DMS53 (cell line): ENCODE results near the gene TRERF1.

Source experiments
- DNase-seq: peaks from one replicate; lab custom pipeline; 2025; lab: John Stamatoyannopoulos, UW

The TRERF1 gene

DNA sequence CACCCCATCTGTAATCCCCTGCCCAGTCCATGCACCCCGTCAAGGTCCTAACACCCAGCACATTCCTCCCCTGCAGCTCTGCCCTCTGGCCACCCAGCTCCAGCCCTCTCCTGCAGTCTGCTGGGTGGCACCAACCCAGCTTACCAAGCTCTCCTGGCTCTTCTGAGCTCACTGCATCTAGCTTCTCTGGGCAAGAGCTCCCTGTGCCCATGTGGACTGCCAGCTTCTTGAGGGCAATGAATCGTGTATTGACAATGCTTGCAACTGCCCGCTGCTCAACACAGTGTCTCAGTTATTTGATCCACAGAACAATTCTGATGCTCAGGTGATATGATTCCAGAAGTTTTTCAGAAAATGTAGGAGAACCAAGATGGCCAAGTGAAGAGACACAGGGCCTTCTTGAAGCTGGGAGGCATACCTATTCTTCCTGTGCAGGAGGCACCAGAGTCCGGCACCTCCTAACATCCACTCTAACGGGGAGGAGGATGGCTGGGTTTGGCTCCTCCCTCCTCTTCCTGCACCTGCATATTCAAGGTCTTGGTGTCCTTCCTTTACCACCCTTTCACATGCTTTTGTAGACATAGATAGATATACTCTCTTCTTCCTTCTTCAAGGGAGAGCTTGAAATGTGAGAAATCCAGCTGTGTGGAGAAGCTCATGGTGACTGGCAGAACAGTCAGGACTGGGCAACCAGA, 85.6 kb downstream of the TRERF1 start:
- no peak for DNase-seq

DNA sequence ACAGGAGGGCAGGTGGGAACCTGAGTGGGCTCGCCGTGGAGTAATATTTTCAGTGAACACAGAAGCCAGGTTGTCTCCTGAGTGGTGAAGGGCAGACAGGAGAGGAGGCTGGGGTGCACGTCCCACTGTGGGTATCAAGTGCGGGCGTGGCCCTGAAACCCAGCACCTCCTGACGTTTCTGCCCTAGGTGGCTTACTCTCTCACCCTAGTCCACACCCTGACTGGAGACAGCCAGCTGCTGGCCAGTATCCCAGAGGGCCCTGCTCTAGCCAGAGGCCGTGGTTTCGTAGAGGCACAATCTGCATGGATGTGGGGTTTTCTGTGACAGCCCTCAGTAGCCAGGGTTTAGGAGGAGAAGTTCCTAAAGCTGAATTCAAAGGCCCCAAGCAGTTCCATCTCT, 86.7 kb downstream of the TRERF1 start:
- DNase-seq = no peak

DNA sequence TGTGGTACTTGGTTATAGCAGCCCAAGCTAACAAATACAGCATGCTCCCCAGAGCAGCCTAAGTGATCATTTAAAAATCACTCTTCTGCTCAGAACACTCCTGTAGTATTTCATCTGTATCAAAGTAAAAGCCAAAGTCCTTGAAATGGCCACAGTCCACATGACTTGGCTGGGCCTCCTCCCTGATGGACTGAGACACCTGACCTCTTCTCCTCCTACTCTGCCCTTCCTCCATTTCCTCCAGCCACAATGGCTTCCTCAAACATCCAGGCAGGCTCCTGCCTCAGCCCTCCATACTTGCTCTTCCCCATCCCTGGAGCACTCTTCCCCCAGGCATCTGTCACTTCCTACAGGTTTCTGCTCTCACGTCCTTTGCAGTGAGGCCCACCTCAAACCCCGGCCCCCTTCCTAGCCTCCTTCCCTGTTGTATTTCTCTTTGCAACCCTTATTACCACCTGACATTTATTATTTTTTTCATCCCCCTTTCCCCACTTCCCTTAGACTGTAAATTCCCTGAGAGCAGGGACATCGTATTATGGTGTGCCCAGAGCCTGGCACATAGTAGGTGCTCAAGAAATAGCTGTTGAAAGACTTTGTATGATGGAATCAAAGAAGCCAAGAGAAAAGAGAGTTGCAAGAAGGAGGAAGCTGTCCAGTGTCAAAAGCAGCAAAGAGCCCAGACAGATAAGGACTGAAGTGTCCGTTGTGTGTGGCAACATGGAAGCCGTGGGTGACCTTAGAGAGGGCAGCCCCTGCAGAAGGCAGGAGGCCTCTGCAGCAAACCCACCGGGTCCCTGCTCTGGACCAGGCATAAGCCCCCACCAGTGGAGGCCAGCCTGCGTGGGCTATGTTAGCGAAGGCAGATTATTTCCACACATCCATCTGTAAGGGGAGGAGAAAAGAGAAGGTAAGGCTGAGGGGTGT, 87.5 kb downstream of the TRERF1 start:
- peak; percentile 46 for DNase-seq

DNA sequence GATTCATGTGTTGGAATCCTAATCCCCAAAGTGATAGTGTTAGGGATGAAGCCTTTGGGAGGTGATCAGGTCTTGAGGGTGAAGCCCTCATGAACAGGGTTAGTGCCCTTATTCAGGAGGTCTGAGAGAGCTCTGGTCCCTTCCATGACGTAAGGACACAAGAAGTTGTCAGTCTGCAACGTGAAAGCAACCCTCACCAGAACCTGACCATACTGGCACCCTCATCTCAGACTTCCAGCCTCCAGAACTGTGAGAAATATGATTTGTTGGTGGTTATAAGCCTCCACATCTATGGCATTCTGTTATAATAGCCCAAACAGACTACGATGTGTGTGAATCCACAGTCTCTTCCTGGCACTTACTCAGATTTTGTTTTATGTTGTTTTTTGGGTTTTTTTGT, 90.7 kb downstream of the TRERF1 start:
- no peak for DNase-seq

DNA sequence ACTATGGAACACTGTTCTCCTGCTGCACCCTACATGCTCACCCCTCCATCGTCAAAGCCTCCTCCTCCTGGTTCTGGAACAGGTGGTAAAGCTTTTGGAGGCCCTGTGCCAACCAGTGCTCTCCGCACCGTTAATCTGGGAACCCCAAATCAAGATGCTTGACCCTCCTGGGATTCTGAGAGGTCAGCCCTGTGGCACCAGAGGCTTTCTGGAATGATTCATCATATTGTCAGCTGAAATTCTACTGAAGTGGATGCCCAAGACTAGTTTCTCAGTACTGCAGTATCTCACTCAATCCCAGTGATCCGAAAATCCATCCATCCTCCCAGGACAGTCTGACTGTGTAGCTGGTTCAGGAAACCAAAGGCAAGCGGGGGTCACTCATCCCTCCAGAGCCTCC, 92.7 kb downstream of the TRERF1 start:
- DNase-seq = no peak

DNA sequence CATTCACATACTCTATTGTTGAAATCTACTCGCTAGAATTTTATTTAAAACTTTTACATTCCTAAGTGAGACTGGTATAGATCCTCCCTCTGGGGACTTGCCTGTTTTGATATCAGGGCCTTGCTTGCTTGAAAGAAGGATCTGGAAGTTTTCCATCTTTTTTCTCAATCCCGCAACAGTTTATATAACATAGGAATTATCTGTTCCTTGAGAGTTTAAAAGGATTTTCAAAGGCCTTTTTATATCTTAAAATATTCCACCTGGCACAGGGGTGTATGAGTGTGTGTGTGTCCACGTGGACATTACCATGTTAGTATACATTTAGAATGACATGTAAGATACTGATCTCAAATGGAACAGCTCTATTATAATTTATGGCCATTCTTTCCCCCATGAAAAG, 96.3 kb downstream of the TRERF1 start:
- no peak for DNase-seq

DNA sequence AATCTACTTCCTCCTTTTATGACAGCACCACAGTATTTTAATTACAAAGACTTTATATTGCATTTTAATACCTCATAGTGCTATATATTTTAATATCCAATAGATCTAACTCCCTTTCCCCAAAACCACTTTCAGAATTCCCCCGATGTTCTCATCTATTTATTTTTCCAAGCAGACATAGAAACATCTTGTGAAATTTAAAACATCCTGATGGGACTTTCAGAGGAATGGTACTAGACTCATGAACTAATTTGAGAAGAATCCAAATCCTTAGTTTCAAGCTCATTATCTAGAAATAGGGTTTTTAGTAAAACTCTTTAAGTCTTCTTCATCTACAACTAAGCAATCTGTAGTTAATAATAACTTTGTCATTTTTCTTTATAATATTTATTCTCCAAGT, 97.0 kb downstream of the TRERF1 start:
- no peak for DNase-seq

DNA sequence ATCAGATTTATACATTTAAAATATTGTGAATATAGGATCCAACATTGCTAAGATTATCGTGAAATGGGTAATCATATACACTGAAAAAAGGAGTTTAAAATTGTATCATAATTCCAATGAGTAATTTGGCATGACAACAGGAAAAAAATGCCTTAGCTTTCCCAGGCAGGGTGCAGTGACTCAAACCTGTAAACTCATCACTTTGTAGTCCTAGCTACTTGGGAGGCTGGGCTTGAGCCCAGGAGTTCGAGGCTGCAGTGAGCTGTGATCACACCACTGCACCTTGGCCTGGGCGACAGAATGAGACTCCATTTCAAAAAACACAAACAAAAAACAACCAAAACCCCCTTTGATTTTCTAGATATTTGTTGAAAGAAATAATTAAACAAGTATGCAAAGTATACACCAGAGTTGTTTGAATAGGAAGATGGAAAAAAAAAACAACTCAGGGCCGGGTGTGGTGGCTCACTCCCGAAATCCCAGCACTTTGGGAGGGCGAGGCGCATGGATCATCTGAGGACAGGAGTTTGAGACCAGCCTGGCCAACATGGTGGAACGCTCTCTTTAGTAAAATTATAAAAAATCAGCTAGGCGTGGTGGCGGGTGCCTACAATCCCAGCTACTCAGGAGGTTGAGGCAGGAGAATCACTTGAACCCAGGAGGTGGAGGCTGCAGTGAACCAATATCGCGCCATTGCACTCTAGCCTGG, 98.7 kb downstream of the TRERF1 start:
- no peak for DNase-seq

DNA sequence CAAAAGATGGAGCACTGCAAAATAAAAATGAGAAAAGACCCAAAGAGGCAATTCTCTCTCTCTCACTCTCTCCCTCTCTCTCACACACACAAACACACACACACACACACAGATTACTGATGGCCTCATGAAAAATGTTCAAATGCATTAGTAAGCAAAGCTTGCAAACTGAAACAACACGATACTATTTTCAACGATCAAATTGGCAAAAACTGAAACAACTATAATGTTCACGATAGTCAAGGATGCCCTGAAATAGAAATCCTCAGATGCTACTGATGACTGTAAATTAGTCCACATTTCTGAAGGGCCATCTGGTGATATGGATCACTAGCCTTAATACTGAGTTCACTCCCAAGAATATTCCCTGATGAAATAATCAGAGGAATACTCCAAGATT, 100.8 kb downstream of the TRERF1 start:
- DNase-seq = no peak

DNA sequence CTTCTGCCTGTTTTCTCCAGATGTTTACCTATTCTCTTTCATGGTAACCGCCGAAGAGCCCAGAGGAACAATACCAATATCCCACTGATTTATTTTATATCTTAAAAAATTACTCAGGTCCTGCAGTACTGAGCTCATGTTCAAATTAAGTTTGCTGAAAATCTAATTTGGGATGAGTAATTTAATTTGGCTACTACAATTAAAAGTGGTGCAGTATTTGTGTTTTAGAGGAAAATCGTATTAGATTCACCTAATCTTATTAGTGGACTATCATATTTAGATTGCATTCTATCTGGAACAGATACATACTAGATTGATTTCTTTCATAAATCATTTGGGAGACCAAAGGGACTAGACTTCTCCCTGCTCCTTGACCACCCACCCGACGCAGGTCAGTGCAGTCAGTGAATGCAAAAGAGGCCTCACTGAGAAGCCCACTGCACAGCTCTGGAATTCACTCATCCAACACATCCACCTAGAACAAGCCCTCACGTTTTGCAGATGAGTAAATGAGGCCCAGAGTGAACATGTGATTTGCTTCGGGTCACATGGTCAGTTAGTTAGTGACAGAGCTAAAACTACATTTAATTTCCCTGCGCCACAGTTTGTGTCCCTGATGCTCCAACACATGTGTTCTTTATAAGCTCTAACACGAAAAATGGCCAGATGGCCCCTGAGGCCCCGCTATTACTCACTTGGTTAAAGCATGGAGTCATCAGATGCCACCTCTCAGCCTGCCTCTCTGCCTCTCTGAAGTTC, 101.8 kb downstream of the TRERF1 start:
- DNase-seq = no peak

DNA sequence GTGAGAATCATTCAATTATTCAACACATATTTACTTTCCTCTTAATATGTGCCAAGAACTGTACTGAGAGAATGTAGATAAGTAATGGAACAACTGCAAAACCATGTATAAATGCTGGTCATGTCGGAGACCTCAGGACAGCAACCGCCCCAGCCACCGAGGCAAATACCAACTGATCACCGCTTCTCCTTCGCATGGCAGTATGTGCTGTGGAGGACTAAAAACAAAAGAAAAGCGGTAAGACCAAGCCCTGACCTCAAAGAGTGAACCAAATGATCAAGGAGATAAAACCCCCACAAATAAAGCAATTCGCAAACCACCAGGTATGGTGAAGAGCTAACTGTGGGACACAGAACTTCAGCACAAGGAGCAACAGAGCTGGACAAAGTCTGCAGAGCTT, 104.3 kb downstream of the TRERF1 start:
- no peak for DNase-seq

DNA sequence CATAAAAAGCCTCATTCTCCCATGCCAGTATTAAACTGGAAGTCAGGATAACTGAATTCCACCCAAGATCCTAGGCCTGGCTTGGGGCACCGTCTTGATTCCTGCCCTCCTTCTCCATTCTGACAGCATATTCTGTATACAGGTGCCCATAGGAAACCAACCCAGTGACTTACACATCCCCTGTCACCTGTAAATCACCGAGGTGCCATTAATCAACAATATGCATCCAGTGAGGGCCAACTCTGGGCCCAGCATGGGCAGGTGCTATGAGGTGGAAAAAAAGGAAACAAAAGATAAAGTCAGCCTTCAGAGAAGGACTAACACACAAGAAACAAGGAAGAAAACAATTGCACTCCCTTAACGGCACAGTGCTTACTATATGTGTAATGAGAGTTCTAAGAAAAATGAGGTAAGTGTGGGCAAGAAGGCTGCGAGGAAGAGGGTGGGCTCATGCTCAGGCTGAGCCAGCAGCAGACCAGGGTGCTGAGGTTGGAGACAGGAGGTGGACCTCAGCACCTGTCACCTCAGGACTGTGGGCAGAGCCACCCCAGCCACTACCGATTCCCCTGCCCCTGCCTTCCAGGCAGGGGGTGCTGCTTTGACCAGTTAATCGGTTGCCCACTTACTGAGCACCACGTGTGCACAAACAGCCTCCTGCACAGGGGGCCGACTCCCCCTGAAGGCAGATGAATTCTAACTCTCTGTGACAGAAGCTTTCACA, 105.9 kb downstream of the TRERF1 start:
- DNase-seq = no peak

DNA sequence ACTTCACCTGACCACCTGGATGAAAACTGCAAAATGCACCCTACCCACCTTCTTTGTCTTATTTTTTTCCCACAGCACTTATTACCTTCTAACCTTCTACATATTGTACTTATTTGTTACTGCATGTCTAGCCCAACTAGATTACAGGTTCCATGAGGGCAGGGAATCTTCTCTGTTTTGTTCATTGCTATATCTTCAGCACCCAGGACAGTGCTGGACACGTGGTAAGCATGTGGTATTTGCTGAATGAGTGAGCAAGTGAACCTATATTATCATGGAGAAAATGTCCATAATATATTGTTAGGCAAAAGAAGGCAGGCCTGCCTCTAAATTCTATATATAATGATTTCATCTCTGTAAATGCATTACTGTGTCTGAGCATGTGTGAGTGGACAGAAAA, 107.0 kb downstream of the TRERF1 start:
- DNase-seq = no peak

DNA sequence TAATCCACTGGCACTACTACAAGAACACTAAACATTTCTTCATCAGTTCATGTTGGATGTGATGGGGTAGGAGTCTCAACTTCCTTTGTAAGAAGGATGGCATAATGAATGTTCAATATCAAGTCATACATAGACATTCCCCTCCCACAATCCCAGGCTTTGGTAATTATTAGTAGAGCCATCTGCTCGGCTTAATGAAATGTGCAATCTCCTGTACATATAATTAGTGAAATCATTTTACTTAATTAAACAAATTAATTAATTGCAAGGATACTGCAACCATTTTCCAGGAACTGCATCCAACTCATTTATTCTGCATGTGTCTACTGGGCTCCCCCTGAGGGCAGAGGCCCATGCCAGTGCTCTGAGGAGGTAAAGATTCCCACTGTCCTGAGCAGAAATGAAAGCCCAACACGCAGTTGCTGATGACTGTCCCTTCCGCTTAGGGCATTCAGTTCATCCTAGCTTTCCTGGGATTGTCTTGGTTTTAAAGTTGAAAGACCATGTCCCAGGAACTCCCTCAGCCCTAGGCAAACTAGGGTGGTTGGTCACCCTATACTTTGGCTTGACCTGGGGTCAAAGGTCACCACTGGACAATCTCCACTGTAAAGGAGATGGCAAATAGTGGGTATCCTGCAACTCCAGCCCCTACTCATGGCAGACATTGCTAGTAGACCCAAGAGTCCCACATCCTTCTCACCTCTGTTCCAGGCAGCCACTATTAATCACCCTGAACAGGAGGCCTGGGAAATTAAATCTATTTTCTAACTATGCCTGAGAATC, 109.8 kb downstream of the TRERF1 start:
- no peak for DNase-seq

DNA sequence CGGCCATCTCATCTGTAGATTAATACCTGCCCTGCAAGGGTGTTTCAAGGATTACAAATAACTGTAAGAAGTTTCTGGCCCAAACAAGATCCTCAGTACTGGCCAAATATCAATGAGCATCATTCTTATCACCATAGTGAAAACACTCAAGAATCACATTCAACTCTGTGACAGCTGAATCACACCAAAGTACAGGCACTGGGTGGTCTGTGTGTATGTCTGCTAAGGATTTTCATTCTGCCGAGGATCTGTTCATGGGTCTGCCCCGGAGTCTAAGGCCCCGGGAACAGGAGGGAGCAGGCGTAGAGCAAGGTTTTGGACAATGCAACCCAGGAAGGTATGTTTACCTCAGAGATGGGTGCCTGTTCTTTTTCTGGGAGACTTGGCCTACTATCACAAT, 110.5 kb downstream of the TRERF1 start:
- DNase-seq = no peak

DNA sequence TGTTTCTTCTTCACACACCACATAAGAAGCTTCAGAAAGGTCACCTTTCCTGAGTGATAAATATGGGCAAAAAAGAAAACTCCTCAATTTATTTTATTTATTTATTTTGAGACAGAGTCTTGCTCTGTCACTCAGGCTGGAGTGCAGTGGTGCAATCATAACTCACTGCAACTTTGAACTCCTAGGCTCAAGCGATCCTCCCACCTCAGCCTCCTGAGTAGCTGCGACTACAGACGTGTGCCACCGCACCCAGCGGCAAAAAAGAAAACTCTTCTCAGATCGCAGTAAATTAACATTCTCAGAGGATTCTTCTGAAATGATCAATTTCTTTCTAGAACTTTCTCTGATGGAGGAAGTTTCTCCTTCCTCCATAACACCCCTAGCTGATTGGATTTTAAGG, 111.2 kb downstream of the TRERF1 start:
- DNase-seq = no peak

DNA sequence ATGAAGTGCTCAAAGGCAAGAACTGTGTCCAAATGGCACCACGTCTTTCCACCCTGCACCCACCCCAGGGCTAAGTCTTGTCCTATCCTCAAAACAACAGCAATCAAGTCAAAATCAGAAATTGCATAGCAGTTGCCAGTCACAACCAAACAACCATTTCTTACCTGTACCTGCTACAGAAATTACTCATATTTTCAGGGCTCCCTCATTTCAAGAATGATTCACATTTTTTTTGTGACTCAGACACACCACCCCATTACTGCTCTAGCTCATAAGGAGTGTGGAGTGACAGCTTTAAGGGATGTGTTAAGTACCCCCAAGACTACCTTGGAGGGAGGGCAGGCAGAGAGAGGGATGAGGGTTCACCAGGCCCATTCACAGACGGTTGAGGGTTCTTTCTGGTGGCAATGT, 111.7 kb downstream of the TRERF1 start:
- peak; percentile 19 for DNase-seq

DNA sequence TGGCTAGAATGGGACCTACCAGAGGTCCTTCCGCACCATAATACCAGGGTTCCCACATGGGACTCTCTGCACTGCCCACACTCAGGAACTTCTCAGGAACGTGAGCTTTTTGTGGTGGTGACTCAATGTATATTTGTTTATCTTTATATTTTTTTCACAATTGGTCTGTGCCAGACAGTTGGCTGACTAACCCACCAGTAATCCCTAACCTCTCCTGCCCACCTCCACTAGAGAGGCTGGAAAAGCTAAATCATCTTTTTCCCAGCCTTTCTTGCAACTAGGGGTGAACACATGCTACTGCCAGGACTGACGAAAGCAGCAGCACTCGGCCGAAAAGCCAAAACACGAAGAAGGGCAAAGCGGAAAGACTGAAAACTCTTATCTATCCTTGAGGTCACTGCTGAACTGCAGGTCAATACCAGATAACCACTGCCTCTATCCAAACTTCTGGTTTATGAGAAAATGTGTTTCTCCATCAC, 112.9 kb downstream of the TRERF1 start:
- peak; percentile 65 for DNase-seq

DNA sequence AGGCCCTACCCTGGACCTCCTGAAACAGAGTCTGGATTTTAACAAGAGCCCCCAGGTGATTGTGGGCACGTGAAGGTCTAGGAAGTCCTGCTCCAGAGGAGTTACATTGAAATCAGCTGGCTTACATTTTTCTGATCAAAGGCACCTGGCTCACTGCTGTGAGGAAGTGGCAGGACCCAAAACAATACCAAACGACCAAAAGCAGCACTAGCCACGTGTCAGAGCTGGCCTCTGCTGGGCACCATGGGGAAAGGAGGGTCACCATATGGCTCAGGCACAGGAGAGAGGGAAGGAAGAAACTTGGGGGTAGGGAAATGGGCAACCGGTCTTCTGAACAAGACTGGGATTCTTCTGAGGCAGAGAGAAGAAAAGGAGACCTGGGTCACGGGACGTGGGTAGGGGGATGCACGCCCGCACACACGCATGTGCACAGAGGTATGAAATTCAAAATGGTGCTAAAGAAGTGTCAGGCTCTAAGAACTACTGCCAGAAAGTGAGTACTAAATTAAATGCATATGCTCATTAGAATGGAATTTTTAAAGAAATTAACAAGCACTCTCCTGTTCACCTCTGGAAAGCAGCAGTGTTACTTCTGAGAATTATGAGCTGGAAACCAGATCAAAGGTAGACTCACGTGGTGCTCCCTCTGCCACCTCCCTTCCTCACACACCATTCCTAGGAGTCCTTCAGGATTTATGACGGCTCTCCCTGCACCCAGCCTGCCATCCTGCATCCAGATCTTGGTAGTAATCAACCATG, 113.6 kb downstream of the TRERF1 start:
- no peak for DNase-seq

DNA sequence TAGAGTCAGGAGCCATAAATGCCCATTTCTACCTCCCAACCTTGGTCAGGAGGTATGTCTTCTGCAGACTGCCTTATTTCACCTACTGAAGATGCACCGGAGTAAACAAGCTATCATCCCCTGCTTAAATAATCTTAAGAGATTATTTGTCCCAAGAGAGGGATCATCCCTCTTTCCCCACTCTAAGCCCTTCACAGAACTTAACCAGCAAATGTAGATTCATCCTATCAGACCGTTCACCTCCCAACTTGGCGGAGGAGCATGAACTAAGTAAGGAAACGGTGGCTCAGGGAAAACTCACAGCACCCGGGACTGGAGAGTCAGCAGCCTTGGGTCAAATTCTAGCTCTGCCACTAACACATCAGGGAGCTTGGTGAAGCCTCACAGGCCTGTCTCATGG, 115.3 kb downstream of the TRERF1 start:
- DNase-seq = no peak
